Endometrium (tissue), 2 donors: Measurements from ENCODE around the gene ARHGAP45.
"Not testable (repeated sequence)": the region's sequence is repeated elsewhere in the genome, so short reads cannot be mapped to it uniquely, and the experiment has no call there.

ENCODE experiments used
- FAIRE-seq: peaks from 2 replicates; lab custom pipeline; 2012; peaks lifted over from hg19 to GRCh38; lab: Jason Lieb, UNC
- donor health status: control.
- donor health status: control.

Gene ARHGAP45

DNA sequence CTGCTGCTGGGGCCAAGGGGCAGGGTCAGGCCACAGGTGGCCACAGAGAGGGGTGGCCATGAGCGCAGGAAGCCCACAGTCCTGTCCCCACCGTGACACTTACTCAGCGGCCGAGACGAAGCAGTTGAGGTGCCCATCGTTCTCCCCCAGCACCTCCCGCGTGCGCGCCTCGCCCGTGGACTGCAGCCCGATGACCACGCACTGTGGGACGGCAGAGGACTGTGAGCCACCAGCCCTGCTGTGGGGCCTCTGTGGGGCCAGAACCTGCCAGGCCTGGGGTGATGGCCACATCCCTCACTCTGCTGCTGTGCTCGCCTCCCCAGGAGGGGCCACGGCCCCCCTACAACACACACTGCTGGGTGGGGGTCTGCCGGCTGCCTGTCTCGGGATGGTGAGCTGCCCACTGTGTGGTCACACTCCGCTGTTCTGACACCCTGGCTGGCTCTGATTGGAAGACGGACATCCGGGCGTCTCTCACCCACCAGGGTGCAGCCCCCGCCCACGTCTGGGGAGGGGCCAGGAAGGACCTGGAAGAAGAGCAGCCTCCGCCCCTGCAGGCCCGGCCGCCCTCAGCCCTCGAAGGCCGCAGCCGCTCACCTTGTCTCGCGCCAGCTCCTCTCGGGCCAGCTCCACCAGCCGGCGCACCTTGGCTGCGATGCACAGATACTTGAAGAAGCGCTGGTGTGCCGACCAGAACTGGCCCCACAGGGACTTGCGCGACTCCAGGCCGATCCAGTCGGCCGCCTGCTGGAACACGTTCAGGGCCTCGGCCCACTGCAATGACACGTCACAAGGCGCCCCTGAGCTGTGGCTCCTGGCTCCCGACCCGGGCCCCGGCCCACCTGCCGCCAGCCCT lies 50.0 kb downstream of the ARHGAP45 start:
- FAIRE-seq, result no peak

DNA sequence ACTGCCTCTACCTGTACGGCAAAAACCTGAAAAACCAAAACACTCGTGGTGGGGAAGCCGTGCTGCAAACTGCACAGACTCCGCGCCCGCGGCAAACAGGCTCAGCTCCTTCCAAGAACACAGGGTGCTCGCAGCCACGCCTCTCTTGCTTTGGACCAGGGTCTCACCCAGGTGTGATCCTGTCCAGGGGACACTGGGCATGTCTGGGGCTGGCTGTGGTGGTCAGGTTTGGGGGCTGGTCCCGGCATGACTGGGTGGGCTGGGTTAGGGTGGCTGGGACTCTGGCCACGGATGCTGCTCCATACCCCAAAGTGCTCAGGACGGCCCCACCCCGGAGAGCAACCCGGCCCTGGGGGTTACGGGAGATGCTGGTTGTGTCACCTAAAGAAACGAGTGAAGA lies 50.7 kb downstream of the ARHGAP45 start:
- no peak for FAIRE-seq

DNA sequence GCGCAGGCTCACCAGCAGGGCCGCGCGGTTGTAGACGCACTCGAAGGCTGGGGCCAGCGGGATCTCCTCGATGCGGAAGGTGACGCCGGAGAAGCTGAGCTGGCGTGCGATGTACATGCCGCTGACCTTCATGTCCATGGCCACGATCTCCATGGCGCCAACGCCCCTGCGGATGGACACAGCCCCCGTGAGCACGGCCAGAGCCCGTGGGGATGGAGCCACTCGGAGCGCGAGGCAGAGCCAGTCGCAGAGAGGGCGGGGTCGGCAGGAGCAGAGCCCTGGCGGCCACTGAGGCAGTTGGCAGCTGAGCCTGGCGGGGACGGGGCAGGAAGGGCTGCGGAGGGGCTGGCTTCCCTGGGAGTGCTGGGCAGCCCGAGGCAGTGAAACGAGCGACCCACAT lies 52.0 kb downstream of the ARHGAP45 start:
- no peak for FAIRE-seq

DNA sequence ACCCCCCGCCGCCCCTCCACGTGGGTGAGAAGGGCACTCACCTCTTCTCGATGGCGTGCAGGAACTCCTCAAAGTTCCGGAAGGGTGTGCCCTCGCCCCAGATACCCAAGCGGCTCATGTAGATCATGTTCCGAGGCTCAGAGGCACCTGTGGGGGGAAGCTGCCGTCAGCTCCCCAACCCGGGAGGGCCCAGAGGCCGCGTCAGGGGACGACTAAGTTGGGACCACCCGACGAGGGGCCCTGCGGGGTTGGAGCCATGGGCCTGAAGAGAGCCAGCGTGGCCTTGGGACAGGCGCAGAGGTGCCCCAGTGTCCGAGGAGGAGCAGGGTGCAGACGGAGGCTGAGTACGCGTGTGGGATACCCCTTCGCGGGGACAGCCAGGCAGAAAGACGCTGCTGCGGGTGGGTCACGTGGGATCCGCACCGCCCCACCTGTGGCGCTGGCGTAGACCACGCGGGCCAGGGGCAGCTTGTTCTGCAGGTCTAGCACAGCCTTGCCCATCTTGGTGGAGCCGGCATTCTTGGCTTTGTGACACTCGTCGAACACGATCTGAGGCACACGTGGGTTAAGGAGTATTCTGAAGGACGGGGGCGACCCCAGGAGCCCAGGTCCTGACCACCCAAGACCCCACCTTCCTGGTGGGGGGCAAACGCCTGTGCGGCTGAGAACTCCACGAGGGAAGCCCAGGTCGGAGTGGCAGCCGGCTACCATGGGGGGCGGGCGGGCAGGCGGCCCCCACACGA lies 52.7 kb downstream of the ARHGAP45 start:
- no peak for FAIRE-seq

DNA sequence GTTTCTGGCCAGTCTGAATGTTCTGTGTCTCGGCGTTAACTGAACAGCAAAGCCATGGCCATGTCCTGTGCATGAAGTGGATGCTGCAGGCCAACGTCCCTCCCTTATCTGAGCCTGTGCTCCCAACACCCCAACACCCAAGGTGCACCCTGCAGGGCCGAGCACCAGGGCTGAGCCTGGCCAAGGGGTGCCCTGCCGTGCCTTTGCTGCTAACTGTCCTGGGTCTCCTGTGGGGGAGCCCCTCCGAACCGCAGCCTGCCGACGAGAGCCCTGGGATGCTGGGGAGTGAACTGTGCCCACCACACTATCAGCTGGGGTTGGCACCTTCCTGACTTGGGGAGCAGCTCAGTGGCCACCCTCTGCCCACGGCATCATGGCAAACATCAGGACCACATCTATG lies 54.4 kb downstream of the ARHGAP45 start:
- no peak for FAIRE-seq

DNA sequence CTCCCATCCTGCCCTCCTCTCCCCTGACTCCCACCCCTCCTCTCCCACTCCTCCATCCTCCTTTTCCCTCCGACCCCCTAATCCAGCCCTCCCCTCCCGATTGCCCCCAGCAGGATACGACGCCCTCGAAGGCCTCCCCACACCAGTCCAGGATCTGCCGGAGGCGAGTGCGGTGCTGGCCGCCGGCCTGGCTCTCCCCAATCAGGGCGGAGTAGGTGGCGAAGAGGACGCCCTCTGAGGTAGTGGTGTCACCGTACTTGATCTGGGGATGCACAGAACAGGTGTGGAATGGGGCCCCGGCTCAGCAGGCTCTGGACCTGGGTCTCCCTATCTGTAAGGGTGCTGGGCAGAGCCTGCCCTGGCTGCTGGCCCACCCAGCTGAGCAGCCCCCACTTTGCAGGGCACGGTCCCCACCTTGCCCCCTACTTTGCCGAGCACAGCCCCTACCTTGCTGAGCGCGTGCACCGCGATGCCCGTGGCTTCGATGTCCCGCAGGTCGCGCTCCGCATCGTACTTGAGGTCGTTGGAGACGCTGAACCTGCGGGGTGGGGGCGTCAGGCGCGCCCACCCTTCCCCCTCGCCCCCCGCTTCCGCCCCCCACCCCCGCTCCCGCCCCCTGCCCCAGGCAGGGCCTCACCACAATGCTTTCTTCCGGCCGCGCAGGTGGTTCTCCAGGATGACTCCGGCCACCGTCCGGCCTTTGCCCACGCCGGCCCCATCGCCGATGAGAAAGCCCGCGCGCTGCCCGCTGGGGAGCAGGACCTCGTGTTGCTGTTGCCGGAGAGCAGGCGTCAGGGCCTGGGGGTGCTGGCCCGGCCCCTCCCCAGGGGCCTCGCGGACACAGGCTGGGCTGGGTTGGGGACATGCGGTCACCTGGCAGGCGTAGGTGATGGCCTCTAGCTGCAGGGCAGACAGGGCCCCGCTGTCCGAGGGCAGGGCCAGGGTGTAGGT lies 55.3 kb downstream of the ARHGAP45 start:
- FAIRE-seq, result no peak

DNA sequence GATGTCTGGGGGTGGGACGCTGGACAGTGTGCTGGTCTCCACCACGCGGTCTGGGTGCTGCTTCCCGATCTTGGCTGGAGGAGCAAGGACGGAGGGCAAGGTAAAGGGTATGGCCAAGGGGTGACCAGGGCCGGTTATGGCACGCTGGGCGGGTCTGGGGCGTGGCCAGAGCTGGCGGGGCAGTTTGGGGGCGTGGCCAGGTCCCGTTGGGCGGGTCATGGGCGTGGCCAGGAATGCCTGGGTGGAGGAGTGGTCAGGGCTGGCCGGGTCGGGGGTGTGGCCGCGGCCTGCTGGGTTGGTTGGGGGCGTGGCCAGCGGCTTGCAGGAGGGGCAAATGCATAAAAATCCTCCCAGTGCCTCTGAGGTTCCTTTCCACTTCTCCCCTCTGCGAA lies 56.0 kb downstream of the ARHGAP45 start:
- no peak for FAIRE-seq

DNA sequence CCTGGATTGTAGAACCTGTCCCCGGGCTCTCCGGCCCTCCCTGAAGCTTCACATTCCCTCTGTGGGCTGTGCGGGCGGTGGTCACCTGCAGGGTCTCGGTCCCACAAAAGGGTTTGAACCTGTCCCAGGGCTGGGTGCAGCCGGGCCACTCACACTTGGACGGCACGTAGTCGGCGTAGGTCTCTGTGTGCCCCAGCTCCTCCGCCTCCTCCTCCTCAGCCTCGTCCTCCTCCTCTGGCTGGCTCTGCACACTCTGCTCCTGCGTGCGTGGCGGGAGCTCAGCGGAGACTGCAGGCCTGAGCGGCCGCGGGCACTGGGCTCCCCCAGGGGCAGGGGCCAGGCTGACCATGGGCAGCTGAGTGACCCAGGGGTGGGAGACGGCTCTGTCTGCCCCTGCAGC lies 56.4 kb downstream of the ARHGAP45 start:
- FAIRE-seq, result no peak

DNA sequence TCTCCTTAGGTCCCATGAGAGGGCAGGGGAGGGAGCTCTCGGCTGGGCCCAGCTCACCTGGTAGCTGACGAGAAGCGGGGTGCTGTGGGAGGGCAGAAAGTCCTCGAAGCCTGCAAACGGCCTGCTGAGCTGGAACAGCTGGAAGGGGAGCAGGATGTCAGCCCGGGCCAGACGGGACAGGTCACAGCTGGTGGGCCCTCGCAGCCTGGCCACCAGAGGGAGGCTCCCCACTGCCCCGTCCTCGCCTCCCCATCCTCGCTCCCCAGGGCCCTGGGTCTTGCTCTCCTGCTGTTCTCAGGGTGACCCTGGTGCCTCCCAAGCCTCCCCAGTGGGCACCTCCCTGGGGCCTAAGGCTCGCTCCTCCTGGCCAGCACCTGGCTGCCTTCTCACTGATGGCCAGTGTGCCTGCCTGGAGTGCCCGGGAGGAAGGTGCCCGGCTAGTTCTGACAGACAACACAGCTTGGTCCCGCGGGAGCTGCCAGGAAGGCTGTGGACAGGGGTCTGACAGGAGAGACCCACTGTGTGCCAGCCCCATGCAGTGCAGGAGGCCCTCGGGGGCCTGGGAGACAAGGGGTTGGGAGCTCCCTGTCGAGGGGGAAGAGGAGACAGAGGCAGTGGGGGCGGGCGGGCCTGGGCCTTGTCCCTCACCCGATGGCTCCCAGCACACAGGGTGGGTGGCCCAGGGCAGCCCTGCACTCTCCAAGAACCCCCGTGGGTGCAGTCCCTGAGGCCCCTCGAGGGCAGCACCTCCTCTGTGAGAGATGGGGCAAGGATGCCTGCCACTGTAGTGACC lies 57.1 kb downstream of the ARHGAP45 start:
- FAIRE-seq, result no peak

DNA sequence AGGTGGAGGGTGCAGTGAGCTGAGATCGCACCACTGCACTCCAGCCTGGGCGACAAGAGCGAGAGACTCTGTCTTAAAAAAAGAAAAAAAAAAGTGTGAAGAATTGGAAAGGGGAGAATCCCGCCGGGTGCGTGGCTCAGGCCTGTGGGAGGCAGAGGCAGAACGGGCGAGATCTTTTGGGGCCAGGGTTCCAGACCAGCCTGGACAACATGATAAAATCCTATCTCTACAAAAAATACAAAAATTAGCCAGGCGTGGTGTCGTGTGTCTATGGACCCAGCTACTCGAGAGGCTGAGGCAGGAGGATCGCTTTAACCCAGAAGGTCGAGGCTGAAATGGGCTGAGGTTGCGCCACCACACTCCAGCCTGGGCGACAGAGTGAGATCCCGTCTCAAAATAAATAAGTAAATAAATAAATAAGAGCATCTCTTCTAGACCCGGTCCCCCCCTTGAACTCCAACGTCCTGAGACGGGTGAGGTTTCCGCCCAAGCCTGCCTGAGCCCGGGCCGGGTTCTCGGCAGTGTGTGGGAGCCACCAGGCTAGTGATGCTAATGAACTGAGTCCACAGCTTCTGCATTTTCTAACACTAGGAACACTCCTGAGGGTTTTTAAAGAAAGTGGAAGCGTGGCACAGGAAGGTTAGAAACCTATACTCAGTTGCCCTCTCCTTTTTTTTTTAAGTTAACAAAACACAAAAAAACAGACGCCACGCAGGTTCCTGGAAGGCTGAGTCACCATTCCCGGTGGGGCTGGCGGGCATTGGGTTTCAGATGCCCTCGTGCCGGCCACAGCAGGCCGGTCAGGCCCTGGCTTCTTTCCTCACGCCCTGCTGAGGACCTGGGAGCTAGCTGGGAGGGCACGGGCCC lies 58.9 kb downstream of the ARHGAP45 start:
- no peak for FAIRE-seq

DNA sequence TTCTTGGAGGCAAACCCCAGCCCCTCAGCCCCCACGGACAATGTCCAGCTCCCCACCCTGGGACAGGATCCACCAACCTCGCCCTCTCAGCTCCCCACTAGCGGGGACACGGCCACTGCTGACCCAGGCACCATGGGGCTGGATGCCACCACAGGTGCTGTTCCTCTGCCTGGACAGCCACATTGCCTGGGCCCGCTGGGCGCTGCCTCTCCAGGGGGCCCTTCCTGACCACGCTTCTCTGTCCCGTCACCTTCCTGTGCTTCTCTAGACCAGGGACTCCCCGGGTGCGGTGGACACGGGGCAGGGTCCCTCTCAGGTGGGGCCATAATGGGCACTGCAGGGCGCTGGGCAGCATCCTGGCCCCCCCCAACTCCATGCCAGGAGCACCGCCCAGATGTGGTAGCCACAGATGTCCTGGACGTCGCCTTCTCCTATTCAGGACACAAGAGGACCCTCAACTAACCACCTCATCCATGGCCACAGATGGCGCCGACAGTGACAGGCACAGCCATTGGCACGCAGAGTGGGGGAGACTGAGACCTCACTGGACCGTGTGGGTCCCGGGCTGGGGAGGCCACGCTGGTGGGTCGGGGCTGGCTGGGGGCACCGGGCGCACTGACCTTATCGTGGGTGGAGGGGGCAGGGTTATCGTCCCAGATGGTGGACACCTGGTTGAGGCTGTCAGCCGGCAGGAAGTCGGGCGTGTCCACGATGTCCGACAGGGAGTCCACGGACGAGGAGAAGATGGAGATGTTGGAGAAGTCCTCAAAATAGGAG lies 60.2 kb downstream of the ARHGAP45 start:
- FAIRE-seq, result no peak

DNA sequence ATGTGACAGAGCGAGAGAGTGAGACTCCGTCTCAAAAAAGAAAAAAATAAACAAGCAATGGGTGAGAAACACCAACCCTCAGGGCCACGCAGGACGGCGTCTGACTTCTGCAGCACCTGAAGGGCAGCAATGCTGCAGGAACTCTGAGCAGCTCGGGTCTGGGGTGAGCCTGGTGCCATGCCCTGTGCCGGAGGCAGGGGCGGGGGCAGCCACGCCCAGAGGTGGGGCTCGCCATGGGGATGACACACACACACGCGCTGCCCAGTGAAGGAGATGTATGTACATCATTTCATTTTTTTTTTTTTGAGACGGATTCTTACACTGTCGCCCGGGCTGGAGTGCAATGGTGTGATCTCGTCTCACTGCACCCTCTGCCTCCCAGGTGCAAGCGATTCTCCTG lies 61.1 kb downstream of the ARHGAP45 start:
- FAIRE-seq, result no peak

DNA sequence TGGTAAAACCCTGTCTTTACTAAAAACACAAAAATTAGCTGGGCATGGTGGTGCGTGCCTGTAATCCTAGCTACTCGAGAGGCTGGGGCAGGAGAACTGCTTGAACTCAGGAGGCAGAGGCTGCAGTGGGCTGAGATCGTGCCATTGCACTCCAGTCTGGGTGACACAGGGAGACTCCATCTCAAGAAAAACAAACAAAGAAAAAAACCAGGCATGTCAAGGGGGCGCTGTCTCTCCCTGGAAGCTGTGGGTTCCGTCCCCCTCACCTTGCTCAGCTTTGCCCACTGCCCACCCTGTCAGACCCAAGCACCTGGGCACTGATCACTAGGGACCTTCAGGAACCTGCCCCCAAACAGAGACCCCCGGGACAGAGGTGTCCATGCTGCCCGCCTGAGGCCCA lies 62.1 kb downstream of the ARHGAP45 start:
- FAIRE-seq, result not testable (repeated sequence)

DNA sequence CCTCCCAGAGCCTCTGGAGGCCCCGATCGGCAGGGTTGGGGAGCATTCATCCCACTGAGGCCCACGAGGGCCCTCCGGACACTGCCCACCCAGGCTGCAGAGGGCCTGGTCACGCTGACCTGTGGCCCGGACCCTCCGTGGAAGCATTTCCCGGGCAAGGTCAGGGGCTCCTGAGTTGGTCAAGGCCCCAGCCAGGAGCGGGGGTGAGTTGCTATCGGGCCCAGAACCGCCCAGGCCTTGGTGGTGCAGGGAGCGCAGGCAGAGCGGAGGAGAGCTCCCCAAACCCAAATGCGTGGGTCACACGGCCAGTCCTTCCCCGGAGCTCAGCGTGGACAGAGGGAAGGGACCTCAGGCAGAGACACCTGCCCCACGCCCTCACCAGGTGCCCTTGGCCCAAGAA lies 62.6 kb downstream of the ARHGAP45 start:
- no peak for FAIRE-seq

DNA sequence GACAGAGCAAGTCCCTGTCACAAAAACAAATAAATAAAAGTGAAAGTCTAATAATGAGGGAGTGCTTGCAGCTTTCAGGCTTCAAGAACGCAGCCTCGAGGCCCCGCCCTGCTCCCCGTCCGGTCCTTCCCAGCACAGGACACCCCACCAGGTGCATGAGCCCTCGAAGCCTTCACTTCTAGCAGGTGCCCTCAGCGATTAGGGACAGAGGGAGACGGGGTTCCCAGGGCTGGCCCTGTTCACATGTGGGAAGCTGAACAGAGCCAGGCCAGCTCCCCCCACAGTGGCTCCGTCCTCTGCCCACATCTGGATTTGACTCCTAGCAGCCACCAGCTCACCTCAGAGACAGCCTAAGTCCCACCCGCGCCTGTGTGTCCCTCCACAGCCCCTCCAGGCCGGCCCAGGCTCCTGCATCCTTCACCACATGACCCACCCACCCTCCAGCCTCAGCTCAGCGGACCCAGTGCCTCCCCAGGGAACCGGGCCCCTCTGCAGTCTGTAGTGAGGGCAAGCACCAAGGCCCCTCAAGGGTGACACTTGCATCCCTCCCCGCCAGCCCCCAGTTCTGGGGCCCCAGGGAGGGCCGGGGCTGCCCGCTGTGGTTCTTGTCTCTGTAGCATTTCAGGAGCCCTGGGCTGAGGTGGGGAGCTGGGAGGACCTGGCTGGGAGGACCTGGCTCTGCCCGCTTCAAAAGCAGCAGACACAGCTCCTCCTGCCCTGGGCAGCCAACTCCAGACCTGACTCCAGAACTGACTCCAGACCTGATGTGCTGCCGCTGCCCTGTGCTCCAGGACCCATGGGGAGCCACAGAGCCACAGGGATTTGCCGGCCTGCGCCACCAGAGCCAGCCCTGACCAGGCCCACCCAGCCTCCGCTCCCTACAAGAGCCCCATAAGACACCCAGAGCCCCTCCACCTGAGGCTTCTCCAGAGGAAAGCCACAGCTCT lies 64.1 kb downstream of the ARHGAP45 start:
- FAIRE-seq, result no peak

DNA sequence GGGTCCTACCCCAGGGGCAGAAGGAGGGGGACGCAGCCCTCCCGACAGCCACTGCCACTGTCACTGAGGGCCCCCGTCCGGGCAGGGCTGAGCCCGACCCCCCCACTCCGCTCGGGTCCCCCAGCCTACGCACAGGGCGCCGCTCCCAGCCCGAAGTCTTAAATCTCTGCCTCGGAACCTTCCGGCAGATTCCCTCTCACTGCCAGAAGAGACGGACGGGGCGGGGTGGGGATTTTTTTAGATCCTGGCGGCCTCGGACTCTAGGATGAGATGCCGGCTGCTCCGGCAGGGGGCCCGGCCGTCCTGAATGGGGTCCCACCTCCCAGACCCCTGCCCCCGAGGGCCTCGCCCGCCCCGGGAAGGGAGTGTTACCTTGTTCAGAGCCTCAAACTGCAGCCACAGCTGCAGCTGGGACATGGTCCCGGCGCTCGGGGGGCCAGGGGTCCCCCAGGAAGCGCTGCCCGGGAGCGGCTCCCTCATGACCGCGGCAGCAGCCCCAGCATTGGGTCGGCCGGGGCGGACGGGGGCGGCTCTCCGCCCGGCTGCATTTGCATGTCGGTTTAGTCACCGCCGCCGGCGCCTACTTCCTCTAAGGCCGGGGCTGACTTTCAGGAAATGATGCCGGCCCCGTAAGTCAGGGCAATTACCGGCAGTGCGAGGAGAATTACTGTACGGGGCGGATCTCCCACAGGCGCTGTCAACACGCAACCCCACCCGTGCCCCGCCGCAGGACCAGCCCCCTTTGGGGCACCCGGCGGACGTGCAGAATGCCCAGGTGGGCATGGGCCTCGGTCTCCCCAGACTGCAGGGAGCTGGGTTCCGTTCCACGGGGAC lies 65.0 kb downstream of the ARHGAP45 start:
- no peak for FAIRE-seq

DNA sequence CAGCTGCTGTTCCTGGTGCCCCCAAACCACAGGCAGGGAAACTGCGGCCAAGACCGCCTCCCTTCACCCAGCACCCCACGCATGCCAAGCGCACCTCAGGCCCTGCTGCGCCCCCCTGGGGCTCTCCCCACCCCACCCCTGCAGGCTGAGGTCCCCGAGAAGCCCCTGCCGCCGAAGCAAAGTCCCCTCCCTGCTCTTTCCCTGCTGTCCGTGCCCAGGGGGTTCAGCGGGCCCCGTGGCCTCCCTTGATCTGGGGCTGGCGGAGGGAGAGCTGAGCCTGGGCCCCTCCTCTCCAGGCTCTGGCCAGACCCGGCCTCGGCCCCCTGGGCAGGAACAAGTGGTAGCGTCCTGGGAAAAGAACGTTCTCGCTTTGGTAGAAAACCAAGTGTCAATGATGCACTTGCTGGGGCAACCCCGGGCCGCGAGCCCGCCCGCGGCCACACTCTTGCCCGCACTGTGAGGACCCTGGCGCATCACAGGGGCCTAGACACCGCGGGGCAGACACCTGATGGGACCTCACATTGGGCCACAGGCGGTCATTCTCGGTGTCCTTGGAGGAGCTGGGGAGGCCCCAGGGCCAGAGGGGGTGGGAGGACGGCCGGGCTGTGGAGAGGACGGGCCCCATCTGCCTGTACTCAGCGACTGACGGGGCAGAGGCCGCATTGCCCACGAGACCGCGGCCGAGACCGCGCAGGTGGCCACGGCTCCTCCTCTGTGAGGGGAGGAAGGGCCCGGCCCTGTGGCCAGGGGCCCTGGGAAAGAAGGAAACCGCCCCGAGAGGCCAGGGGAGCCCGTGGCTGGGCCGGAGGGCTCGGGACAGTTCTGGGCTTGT lies 65.8 kb downstream of the ARHGAP45 start:
- no peak for FAIRE-seq
